Thoracic aorta (tissue), 2 donors: ENCODE results near the gene PFKFB2. TPM values are rescaled to one million over a fixed set of nuclear protein-coding genes. Genes with fewer than 3 reads are reported as not detected.

ENCODE experiments used
- ATAC-seq: fragments of 150-250 bp; one replicate; pipeline ENCODE4 v1.8.0; 2017; ENCODE audit warnings: low read depth; ENCODE audit not compliant: insufficient number of reproducible peaks, low FRiP score
- DNase-seq: peaks from one replicate; pipeline ENCODE4 v3.0.0-alpha.2; 2020; ENCODE audit warnings: low spot score
- H3K27ac ChIP-seq, 2 donors: fragments of 200-600 bp; sonication (generic); 1 replicate in 1 of 2; 2 replicates in 1 of 2; pipeline ENCODE4 v1.5.1; 2016; ENCODE audit warnings: mild to moderate bottlenecking in 2 of 2, moderate library complexity in 2 of 2
- H3K27me3 ChIP-seq: fragments of 200-600 bp; sonication (generic); replicated peaks from 2 replicates; pipeline ENCODE4 v1.6.0; 2016; ENCODE audit warnings: mild to moderate bottlenecking; ENCODE audit not compliant: insufficient read depth
- H3K36me3 ChIP-seq: fragments of 200-600 bp; sonication (generic); one replicate; pipeline ENCODE4 v1.5.1; 2016
- H3K4me1 ChIP-seq, 2 donors: fragments of 200-600 bp; sonication (generic); 1 replicate in 1 of 2; 2 replicates in 1 of 2; pipeline versions ENCODE4 v1.5.1 to v1.6.0; 2016; ENCODE audit warnings: low read depth in 2 of 2, mild to moderate bottlenecking in 1 of 2; ENCODE audit not compliant: control insufficient read depth in 1 of 2
- H3K4me3 ChIP-seq: fragments of 200-600 bp; sonication (generic); 2 replicates; pipeline ENCODE4 v1.5.1; 2016; ENCODE audit warnings: mild to moderate bottlenecking
- H3K9me3 ChIP-seq: fragments of 200-600 bp; sonication (generic); 2 replicates; pipeline ENCODE4 v1.5.1; 2016
- CTCF ChIP-seq: fragments of 200-600 bp; sonication (generic); IDR thresholded peaks from one replicate; pipeline ENCODE4 v1.5.1; 2019; ENCODE audit warnings: antibody characterized with exemption
- total RNA-seq, 2 donors: library from RNA; depleted of rRNA; stranded (reverse); fragments of >200 nt; gene quantifications; one replicate each; pipeline versions ENCODE4 v1.1.0 to v1.2.3, GENCODE V29; 2016

PFKFB2 gene
- total RNA-seq, 2 donors from 2014 or later = 6.4 to 8.5 TPM

GRCh38 chr1:207022996-207023679 is 29.9 kb upstream of the PFKFB2 start:
- Histone ChIP-seq H3K27ac (no peak overlapping the region), H3K4me3 (no peak overlapping the region), H3K36me3 (no peaks in the 10 kb centered on the region), H3K27me3 (no peaks in the 10 kb centered on the region), H3K9me3 (no peaks in the 10 kb centered on the region), H3K4me1 (peaks cover 17 to 34% of the 10 kb centered on the region in 2 donors)
- no peak for DNase-seq
- no peak for ATAC-seq
- TF ChIP-seq CTCF = no peak

- no peaks in the 10 kb centered on the region for H3K27me3 ChIP-seq
- no peak overlapping the region for H3K4me3 ChIP-seq
- peaks cover 17 to 28% of the 10 kb centered on the region in 2 donors for H3K4me1 ChIP-seq
- peak overlapping the region; percentile 38 to 69 for H3K27ac ChIP-seq
- no peak for TF ChIP-seq CTCF
- no peaks in the 10 kb centered on the region for H3K9me3 ChIP-seq
- H3K36me3 ChIP-seq = no peaks in the 10 kb centered on the region
- no peak for DNase-seq
- no peak for ATAC-seq
Observed at GRCh38 chr1:207024202-207025145, 28.6 kb upstream of the PFKFB2 start.

- H3K9me3 ChIP-seq = no peaks in the 10 kb centered on the region
- ATAC-seq = no peak
- no peaks in the 10 kb centered on the region for H3K36me3 ChIP-seq
- H3K4me3 ChIP-seq = no peak overlapping the region
- no peaks in the 10 kb centered on the region for H3K27me3 ChIP-seq
- DNase-seq = no peak
- peak overlapping the region; percentile 48 to 61 for H3K27ac ChIP-seq
- peaks cover 17 to 28% of the 10 kb centered on the region in 2 donors for H3K4me1 ChIP-seq
- no peak for TF ChIP-seq CTCF
Observed at GRCh38 chr1:207025146-207025880, 27.8 kb upstream of the PFKFB2 start.

GRCh38 chr1:207026104-207026534 is 27.0 kb upstream of the PFKFB2 start:
- Histone ChIP-seq H3K27ac (peak overlapping the region; percentile 48 to 61), H3K27me3 (no peaks in the 10 kb centered on the region), H3K4me3 (no peak overlapping the region), H3K36me3 (no peaks in the 10 kb centered on the region), H3K4me1 (peaks cover 17 to 28% of the 10 kb centered on the region in 2 donors), H3K9me3 (no peaks in the 10 kb centered on the region)
- no peak for ATAC-seq
- DNase-seq = no peak
- no peak for TF ChIP-seq CTCF
